GM19455 (cell line): ENCODE results near the gene RUNX1.

Source experiments
- ATAC-seq: cut with Tn5 transposase; IDR thresholded peaks from one replicate; pipeline ENCODE4 v1.9.1; 2021; ENCODE audit not compliant: unreplicated experiment

RUNX1 gene

GRCh38 chr21:34927992-34928391 lies 121.1 kb downstream of the RUNX1 start:
- no peak for ATAC-seq

- no peak for ATAC-seq
Measured at GRCh38 chr21:34926803-34927467, 122.2 kb downstream of the RUNX1 start.

GRCh38 chr21:34925597-34925996 lies 123.5 kb downstream of the RUNX1 start:
- no peak for ATAC-seq

- no peak for ATAC-seq
Measured at GRCh38 chr21:34924771-34925419, 124.2 kb downstream of the RUNX1 start.

- no peak for ATAC-seq
Measured at GRCh38 chr21:34924194-34924593, 124.9 kb downstream of the RUNX1 start.

GRCh38 chr21:34923626-34924025 lies 125.5 kb downstream of the RUNX1 start:
- ATAC-seq: no peak

GRCh38 chr21:34923202-34923601 lies 125.9 kb downstream of the RUNX1 start:
- ATAC-seq: no peak

GRCh38 chr21:34922479-34922878 lies 126.6 kb downstream of the RUNX1 start:
- ATAC-seq: no peak

- no peak for ATAC-seq
Measured at GRCh38 chr21:34921151-34921550, 128.0 kb downstream of the RUNX1 start.

- ATAC-seq: no peak
Measured at GRCh38 chr21:34919406-34919805, 129.7 kb downstream of the RUNX1 start.

- no peak for ATAC-seq
Measured at GRCh38 chr21:34916446-34916845, 132.7 kb downstream of the RUNX1 start.

- no peak for ATAC-seq
Measured at GRCh38 chr21:34915364-34915841, 133.7 kb downstream of the RUNX1 start.

- no peak for ATAC-seq
Measured at GRCh38 chr21:34914239-34914638, 134.9 kb downstream of the RUNX1 start.

- no peak for ATAC-seq
Measured at GRCh38 chr21:34913811-34914210, 135.3 kb downstream of the RUNX1 start.

GRCh38 chr21:34912022-34912945 lies 136.8 kb downstream of the RUNX1 start:
- no peak for ATAC-seq

- ATAC-seq: no peak
Measured at GRCh38 chr21:34911360-34911759, 137.7 kb downstream of the RUNX1 start.

- ATAC-seq: no peak
Measured at GRCh38 chr21:34910396-34910795, 138.7 kb downstream of the RUNX1 start.

- ATAC-seq: no peak
Measured at GRCh38 chr21:34909492-34910292, 139.4 kb downstream of the RUNX1 start.

GRCh38 chr21:34908419-34909055 lies 140.6 kb downstream of the RUNX1 start:
- no peak for ATAC-seq
